Measurements from ENCODE around the gene FOXP1.

The FOXP1 gene

DNA sequence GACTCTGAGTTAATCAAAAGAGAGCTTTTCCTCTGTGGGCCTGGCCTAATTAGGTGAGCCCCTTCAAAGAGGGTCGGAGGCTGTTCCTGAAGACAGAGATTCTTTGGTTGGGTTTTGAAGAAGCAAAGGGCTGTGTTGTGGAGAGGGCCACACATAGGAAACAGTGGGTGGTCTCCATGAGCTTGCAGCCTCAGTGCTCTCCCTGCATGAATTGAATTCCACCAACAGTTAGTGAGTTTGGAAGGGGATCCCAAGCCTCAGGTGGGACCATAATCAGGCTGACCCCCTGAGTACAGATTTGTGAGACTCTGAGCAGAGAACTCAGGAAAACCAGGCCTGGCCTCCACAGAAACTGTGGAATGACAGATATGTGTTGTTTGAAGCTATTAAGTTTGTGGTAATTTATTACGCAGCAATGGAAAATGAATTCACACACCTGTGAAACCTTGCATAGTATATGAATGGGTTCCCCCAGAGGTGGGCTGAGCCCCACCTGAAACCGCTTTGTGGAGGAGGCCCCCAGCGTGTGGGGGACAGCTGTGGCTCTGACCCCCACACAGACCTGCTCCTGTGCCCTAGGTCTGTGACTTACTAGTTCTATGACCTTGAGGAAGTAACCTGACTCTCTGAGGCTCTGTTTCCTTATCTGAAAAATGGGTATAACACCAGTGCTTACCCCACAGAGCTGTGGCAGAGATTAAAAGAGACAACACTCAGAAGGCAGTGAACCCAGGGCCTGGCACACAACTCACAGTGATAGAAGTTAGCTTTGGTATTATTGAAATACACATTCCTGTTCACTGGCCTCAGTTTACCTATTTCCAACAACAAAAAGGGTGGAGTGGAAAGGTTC is 431.3 kb downstream of the FOXP1 start:
- H3K27ac ChIP-seq, result no peak overlapping the region; the same call in 1 of the 2 replicates
- TF ChIP-seq, protein P1, sequence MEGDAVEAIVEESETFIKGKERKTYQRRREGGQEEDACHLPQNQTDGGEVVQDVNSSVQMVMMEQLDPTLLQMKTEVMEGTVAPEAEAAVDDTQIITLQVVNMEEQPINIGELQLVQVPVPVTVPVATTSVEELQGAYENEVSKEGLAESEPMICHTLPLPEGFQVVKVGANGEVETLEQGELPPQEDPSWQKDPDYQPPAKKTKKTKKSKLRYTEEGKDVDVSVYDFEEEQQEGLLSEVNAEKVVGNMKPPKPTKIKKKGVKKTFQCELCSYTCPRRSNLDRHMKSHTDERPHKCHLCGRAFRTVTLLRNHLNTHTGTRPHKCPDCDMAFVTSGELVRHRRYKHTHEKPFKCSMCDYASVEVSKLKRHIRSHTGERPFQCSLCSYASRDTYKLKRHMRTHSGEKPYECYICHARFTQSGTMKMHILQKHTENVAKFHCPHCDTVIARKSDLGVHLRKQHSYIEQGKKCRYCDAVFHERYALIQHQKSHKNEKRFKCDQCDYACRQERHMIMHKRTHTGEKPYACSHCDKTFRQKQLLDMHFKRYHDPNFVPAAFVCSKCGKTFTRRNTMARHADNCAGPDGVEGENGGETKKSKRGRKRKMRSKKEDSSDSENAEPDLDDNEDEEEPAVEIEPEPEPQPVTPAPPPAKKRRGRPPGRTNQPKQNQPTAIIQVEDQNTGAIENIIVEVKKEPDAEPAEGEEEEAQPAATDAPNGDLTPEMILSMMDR (conservative IDR thresholded peaks at IDR 0.05), result no peak

DNA sequence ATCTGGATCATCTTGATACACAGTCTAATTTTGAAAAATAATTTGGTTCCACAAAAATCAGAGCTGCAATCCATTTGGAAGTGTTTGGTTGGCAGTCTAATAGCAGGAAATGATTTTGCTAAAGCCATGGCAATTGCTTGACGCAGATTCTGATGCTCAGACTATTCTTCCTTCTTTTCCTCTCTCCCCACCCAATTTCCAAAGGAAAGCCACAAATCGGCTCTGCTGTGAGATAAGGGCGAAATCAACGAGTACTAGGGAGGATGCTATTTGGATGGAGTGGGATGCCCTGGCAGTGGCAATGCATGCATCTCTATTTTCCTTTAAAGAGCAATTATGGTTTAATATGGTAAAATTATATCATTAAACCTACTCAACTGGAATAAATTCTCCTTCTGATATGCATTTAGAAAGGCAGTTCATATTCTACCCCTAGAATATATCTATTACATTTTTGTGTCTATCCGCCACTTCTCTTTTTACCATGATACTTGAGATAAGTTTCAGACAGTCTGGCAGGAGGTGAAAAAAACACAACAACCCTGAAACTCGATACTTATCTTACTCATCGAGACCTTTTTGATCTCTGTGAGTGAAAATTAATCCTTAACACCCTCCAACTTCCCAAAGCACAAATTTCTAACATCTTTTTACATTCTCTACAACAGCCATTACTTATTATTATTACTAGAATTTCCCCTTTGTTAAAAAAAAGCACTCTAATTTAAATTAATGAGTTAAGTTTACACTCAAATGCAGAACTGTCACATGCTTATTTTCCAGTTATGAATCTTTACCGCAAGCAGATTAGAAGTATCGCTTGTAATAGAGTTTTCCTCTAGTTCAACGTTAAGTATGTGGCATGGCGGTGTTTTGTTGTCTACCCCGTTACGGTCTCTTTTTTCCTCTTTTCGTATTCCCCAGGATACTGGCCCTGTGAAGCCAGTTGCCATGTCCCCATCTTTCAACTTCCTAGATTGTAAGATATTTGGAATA is 433.3 kb downstream of the FOXP1 start:
- TF ChIP-seq, protein P1 (conservative IDR thresholded peaks at IDR 0.05), result no peak
- H3K27ac ChIP-seq, result no peak overlapping the region

DNA sequence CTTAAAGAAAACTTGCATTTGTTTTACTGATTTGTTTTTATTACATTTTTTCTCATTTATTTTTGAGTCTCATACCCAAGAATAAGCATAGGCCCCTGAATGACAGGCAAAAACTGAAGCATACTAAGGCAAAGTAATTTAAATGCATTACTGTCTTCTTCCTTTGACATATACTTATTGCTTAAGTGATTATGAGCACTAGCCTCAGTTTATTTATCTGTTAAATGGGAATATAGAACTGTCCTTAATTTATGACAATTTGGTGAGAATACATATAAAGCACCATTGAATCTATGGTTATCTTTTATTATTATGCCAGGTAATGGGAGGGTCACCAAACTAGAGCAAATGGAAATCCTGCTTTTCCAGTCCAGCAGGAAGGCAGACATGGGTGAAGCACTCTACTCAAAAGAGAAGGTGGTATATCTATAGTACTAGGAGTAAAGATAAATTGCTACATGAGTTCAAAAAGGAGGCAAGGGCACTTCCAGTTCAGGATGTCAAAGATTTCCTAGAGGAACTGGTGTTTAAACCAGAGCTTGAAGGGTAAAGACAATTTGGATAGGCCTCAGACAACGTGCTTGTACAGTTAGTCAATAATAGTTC is 435.0 kb downstream of the FOXP1 start:
- no peak overlapping the region for H3K27ac ChIP-seq
- TF ChIP-seq, protein P1 (conservative IDR thresholded peaks at IDR 0.05), result no peak

DNA sequence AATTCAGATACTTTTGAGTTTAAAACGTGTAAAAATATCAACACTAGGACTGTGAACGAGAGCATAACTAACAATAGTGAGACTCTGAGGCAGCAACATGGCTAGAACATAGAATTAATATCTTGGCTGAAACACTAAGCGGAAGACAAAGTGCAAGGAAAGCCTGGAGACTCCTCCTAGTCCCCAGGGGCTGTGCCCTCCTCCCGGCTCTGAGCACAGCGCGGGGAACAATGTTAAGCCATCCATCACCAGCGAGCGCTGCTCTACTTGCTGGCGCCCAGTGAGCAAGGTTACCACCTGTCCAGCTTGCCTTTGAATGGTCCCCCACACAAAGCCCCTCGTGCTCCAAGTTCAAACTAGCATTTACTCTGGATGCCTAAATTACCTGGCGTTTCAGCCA is 436.9 kb downstream of the FOXP1 start:
- TF ChIP-seq, protein P1 (conservative IDR thresholded peaks at IDR 0.05), result no peak

DNA sequence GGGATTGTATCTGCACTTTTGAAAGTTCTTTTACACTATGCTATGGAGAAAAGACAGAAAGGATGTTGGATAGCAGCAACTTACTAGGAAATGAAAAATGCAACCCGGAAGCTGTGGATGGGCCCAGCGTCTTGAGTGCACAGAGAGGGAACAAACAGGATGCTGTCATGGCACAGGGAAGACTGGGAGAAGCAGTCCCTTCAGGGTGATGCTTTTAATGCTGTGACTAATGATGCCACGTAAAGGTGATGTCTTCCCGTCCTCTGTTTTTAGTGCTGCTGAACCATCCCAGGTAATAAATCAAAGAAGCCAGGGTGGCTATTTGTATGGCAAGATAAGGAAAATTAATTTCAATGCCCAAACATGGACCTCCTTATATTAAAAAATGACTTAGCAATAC is 437.6 kb downstream of the FOXP1 start:
- TF ChIP-seq, protein P1 (conservative IDR thresholded peaks at IDR 0.05), result no peak
- H3K27ac ChIP-seq, result no peak overlapping the region

More for the DNA sequence above, 436.9 kb downstream of the FOXP1 start:
- no peak overlapping the region for H3K27ac ChIP-seq

DNA sequence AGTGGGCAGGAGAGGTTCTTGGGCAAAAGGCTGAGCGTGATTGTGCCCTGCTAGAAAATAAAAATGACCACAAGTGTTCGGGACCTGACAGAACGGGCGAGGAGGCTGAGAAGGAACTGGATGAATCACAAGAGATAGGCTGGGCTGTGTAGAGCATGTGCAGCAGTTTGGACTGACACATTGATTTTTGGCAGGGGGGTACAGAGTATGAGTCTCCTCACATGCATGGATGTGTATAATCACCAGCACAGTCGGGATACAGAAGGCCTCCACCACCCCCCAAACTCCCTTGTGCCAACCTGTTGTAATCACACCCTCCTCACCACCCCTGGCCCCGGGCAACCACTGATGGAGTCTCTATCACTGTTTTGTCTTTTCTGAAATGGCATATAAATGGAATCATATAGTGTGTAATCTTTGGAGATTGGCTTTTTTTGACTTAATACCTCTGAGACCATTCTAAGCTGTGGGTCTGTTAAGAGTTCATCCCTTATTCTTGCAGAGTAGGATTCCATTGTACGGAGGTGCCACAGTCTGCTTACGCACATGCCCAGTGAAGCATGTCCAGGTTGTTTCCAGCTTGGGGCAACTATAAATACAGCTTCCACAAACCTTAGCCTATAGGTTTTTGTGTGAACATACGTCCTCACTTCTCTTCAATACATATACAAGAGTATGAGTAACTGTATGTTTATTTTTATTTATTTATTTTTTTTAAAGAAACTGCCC is 438.8 kb downstream of the FOXP1 start:
- H3K27ac ChIP-seq, result no peak overlapping the region
- TF ChIP-seq, protein P1 (conservative IDR thresholded peaks at IDR 0.05), result no peak

Measured in VCaP (cell line).